Kidney (tissue), 14 donors: ENCODE data around the gene EIF4G3. TPM values are rescaled to one million over a fixed set of nuclear protein-coding genes. Genes with fewer than 3 reads are reported as not detected.

Experiments used
- DNase-seq, 5 donors: peaks; one replicate each; pipeline ENCODE4 v3.0.0-alpha.2; 2013 to 2020
- FAIRE-seq: peaks from 2 replicates; lab custom pipeline; 2012; peaks lifted over from hg19 to GRCh38; lab: Jason Lieb, UNC
- H3K27ac ChIP-seq, 2 donors: one replicate each; pipeline ENCODE4 v1.7.0; 2013; ENCODE audit warnings: low read depth in 2 of 2, low read length in 2 of 2, inconsistent platforms in 1 of 2
- H3K27me3 ChIP-seq: one replicate; pipeline ENCODE4 v1.7.1; 2013; ENCODE audit warnings: low read length, inconsistent platforms; ENCODE audit not compliant: control insufficient read depth, insufficient read depth
- H3K36me3 ChIP-seq, 3 donors: one replicate each; pipeline versions ENCODE4 v1.7.0 to v1.7.1; 2013; ENCODE audit warnings: low read length in 3 of 3, control low read depth in 1 of 3, inconsistent platforms in 1 of 3; ENCODE audit not compliant: insufficient read depth in 3 of 3, control insufficient read depth in 2 of 3
- H3K4me1 ChIP-seq, 3 donors: one replicate each; pipeline versions ENCODE4 v1.7.0 to v1.7.1; 2013; ENCODE audit warnings: low read length in 3 of 3, inconsistent platforms in 1 of 3, low read depth in 1 of 3; ENCODE audit not compliant: control insufficient read depth in 2 of 3, insufficient read depth in 2 of 3
- H3K4me3 ChIP-seq, 3 donors: one replicate each; pipeline versions ENCODE4 v1.7.0 to v1.8.1; 2013; ENCODE audit warnings: low read length in 3 of 3, control low read depth in 1 of 3, inconsistent platforms in 1 of 3
- H3K9ac ChIP-seq, 3 donors: one replicate each; pipeline versions ENCODE4 v1.7.0 to v1.7.1; 2013; ENCODE audit warnings: low read length in 3 of 3, control low read depth in 1 of 3, inconsistent platforms in 1 of 3
- H3K9me3 ChIP-seq, 3 donors: one replicate each; pipeline versions ENCODE4 v1.7.0 to v1.7.1; 2013; ENCODE audit warnings: low read length in 3 of 3, control low read depth in 1 of 3, inconsistent platforms in 1 of 3; ENCODE audit not compliant: control insufficient read depth in 2 of 3, insufficient read depth in 1 of 3
- intact Hi-C: fragments of 100-400 bp; cut with DNase I; formaldehyde crosslinking; loops from one replicate; pipeline ENCODE4 v1.11.1; 2022
- polyA plus RNA-seq: library from polyadenylated mRNA; stranded (reverse); fragments of 350-450 nt; fragmentation: Illumina TruSeq; extraction: RNeasy Lipid Tissue Mini Kit (QIAGEN cat#74804); gene quantifications from one replicate; pipeline ENCODE4 v1.2.3, GENCODE V29; 2014; ENCODE audit warnings: low read depth, low replicate concordance; ENCODE audit not compliant: insufficient read depth
- total RNA-seq: library from RNA; stranded (reverse); fragmentation: NEBNext Ultra II Directional; extraction: Animal tissue kit (Norgen Biotek cat#: 25700); gene quantifications from one replicate; pipeline ENCODE4 v1.2.1, GENCODE V29; 2021
- TF ChIP-seq, protein P1 (sequence below): IDR thresholded peaks from 3 replicates; pipeline ENCODE4 v1.5.1; 2012; ENCODE audit warnings: mild to moderate bottlenecking, moderate library complexity, borderline replicate concordance; ENCODE audit not compliant: insufficient read depth; ENCODE audit errors: extremely low read depth
- donor health status: control.
- donor health status: control.
- donor health status: control.
- donor health status: control.
- donor health status: control.
- donor health status: DM: yes; HTN: yes; CAD: no.
- donor health status: Normal renal cell carcinoma (clear cell type).

EIF4G3 gene
- total and polyA plus RNA-seq, 2 donors from 2014 or later, result 14.8 to 61.6 TPM

DNA sequence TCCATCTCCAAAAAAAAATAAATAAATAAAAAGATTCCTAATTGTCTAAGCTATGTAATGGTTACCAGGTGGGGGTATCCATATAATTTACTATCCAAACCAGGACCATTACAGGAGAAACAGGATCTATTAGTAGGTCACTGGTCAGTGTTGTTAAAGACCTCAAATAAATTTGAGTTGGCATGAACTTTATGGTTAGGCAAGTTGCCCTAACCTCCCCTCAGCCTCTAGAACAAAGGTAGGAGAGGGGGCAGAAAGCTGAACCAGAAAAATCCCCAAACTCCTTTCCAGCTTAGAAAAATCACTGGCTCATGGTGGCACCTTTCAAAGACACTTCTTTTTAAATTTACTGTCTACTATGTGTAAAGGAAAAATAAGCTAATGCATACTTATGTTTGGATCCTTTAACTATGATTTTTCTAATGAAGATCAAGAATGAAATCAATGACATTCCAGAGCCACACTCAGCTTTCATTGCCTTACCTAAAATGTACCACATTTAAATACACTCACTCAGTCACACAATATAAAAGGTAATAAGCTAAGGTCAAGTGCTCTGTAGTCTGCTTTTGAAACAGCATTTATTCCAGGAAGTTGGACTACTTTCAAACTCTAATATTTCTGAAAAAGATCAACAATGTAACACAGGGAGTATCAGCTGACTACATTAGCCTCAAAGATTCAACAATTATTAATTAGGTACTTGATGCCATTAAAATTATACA is 13.8 kb downstream of the EIF4G3 start:
- no peak overlapping the region for H3K4me3 ChIP-seq
- intact Hi-C loops, result no loop called here

DNA sequence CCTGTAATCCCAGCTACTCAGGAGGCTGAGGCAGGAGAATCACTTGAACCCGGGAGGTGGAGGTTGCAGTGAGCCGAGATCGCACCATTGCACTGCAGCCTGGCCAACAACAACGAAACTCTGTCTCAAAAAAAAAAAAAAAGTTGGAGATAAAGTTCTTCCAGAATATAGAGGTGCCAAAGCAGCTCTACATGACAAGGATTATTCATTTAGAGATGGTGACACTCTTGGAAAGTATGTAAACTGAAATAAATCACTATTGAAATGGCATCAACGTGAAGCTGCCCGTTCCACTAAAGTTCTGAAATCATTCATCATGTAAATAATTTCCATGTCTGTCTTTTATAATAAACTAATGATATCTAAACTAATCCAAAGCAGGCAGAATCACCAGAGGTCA is 14.9 kb downstream of the EIF4G3 start:
- TF ChIP-seq, protein P1, sequence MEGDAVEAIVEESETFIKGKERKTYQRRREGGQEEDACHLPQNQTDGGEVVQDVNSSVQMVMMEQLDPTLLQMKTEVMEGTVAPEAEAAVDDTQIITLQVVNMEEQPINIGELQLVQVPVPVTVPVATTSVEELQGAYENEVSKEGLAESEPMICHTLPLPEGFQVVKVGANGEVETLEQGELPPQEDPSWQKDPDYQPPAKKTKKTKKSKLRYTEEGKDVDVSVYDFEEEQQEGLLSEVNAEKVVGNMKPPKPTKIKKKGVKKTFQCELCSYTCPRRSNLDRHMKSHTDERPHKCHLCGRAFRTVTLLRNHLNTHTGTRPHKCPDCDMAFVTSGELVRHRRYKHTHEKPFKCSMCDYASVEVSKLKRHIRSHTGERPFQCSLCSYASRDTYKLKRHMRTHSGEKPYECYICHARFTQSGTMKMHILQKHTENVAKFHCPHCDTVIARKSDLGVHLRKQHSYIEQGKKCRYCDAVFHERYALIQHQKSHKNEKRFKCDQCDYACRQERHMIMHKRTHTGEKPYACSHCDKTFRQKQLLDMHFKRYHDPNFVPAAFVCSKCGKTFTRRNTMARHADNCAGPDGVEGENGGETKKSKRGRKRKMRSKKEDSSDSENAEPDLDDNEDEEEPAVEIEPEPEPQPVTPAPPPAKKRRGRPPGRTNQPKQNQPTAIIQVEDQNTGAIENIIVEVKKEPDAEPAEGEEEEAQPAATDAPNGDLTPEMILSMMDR, result no peak
- Histone ChIP-seq H3K27ac (no peak overlapping the region), H3K27me3 (no peaks in the 10 kb centered on the region), H3K9ac (no peak overlapping the region), H3K36me3 (no peaks in the 10 kb centered on the region), H3K9me3 (no peaks in the 10 kb centered on the region), H3K4me1 (peaks cover 0 to 5% (median 3%) of the 10 kb centered on the region in 3 donors), H3K4me3 (no peak overlapping the region)
- FAIRE-seq (no peak), DNase-seq (no peak)
- intact Hi-C loops, result no loop called here

More for the DNA sequence above, 13.8 kb downstream of the EIF4G3 start:
- Histone ChIP-seq H3K9ac (no peak overlapping the region), H3K27ac (no peak overlapping the region), H3K9me3 (no peaks in the 10 kb centered on the region), H3K36me3 (no peaks in the 10 kb centered on the region), H3K27me3 (no peaks in the 10 kb centered on the region), H3K4me1 (peaks cover 0 to 3% (median 0%) of the 10 kb centered on the region in 3 donors)
- TF ChIP-seq, protein P1, result no peak
- FAIRE-seq (no peak), DNase-seq (no peak)

DNA sequence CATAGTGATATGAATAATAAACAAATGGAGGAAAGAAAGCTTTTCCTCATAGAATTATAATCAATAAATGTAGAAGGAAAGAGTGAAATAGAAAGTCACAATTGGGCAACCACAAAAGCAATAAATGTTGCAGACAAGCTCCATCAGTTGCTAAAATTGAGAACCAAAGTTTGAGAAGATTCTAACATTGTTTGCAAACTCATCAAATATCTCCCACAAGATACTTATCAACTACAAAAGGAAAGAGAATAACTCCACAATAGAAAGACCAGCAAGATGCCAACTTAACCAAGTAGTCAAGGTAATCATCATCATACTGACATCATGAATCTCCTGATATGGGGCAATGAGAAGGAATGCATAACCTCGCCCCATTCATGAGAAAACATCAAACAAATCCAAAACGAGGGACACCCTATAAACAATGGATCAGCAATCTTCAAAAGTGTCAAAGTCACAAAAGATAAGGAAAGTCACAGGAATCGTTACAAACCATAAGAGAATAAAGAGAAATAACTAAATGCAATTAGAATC is 16.4 kb downstream of the EIF4G3 start:
- FAIRE-seq, result no peak
- DNase-seq, result no peak
- TF ChIP-seq, protein P1, result no peak

More for the DNA sequence above, 16.4 kb downstream of the EIF4G3 start:
- intact Hi-C loops, result no loop called here
- Histone ChIP-seq H3K4me3 (no peak overlapping the region), H3K9ac (no peak overlapping the region), H3K9me3 (no peaks in the 10 kb centered on the region), H3K27ac (no peak overlapping the region), H3K4me1 (peaks cover 0 to 5% (median 3%) of the 10 kb centered on the region in 3 donors), H3K27me3 (no peaks in the 10 kb centered on the region), H3K36me3 (no peaks in the 10 kb centered on the region)
